HFF-Myc (cell line): Measurements from ENCODE around the gene ZDHHC16.

Source experiments
- DNase-seq: peaks from one replicate; pipeline ENCODE4 v3.0.0-alpha.2; 2011; ENCODE audit warnings: low read depth; ENCODE audit errors: extremely low read depth
- H3K4me3 ChIP-seq: replicated peaks from 2 replicates; pipeline ENCODE4 v1.5.1; 2011; ENCODE audit warnings: low read depth, mild to moderate bottlenecking, control low read depth, low read length
- CTCF ChIP-seq: IDR thresholded peaks from 2 replicates; pipeline ENCODE4 v1.5.1; 2012; ENCODE audit warnings: mild to moderate bottlenecking, low read depth, low read length, control low read depth; ENCODE audit errors: missing control alignments

ZDHHC16 gene

DNA sequence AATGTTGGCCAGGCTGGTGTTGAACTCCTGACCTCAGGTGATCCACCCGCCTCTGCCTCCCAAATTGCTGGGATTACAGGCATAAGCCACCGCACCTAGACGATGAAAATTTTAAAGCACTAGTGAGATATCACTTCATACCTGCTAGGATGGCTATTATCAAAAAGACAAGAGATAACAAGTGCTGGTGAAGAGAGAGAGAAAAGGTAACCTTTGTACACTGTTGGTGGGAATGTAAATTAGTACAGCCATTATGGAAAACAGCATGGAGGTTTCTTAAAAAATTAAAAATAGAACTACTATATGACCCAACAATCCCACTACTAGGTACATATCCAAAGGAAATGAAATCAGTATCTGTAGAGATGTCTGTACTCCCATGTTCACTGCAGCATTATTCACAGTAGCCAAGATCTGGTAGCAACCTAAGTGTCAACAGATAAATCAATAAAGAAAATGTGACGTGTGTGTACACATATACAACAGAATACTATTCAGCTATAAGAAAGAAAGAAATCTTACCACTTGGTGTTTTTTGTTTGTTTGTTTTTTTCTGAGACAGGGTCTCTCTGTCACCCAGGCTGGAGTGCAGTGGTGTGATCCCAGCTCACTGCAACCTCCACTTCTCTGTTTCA is 39.8 kb downstream of the ZDHHC16 start:
- DNase-seq, result no peak
- no peak for TF ChIP-seq CTCF
- no peak overlapping the region for H3K4me3 ChIP-seq

DNA sequence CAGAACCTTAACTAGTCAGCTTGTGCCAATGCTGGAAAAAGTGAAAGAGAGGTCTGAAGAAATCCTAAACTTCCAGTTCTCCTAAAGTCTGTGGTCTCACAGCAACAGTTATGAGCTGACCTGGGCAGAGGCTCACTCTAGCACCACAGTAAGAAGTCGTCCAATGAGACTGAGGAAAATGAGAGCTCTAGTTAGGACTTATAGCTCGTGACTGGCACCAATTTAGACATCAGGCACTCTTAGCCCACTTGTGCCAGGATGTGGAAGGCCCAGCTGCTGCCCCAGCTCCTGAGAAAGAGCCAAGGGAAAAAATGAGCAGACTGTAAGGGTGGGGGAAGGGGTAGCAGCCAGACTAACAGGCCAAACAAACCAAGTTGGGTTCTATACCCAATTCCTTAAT is 44.6 kb downstream of the ZDHHC16 start:
- no peak for TF ChIP-seq CTCF
- DNase-seq, result no peak
- no peak overlapping the region for H3K4me3 ChIP-seq

GRCh38 chr10:97494151-97494550 is 48.2 kb downstream of the ZDHHC16 start:
- H3K4me3 ChIP-seq, result no peak overlapping the region
- no peak for TF ChIP-seq CTCF
- no peak for DNase-seq

DNA sequence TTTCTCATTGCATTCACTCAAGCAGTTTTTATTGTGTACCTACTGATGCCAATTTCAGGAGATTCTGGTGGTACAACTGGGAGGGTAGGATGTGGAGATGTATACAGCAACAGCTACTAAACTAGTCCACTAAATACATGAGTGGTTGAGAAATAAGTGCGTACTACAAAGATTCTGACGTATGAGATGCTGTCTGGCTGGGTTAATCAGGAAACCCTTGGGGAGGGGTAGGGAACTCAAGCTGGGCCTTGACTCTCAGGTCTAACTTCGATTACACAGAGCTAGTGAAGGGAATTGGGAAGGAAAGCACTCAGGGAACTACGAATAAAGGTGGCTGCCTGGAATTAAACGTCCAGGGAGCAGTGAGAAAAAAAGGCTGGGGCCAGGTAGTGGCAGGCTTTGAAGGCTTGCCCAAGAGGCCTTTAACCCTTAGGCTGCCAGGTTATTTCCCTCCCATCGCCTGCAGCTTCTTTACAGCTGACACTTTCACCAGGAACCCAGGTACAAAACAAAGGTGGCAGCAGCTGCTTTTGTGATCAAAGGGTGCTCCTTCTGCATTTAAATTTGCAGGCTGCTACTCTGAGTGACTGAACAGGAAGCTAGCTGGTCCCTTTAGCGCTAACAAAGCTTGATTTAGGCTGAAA is 49.0 kb downstream of the ZDHHC16 start:
- TF ChIP-seq CTCF, result no peak
- DNase-seq, result no peak
- H3K4me3 ChIP-seq, result no peak overlapping the region

DNA sequence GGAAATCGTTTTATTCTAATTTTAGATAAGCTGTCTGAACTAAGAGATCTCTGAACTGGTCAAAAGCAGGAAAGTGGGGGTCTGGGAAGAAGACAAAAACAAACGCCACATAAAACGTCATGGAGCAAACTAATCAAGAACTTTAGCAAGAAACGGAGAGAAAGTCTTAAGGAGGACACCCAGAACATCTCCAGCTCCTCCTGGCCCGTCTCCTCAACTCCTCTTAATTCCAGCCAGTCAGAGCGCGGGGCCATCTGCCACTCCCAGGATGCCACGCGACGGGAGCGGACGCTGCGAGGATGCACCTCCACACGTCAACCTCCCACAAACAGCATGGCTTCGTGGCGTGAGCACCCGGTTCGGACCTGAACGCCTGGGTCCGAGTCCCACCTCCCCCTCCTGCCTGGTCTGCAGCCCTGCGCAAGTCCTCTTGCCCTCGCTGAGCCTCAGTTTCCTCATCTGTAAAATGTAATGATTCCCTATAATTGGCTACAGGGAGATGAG is 51.6 kb downstream of the ZDHHC16 start:
- no peak for DNase-seq
- TF ChIP-seq CTCF, result no peak
- H3K4me3 ChIP-seq, result peak overlapping the region; percentile 95

DNA sequence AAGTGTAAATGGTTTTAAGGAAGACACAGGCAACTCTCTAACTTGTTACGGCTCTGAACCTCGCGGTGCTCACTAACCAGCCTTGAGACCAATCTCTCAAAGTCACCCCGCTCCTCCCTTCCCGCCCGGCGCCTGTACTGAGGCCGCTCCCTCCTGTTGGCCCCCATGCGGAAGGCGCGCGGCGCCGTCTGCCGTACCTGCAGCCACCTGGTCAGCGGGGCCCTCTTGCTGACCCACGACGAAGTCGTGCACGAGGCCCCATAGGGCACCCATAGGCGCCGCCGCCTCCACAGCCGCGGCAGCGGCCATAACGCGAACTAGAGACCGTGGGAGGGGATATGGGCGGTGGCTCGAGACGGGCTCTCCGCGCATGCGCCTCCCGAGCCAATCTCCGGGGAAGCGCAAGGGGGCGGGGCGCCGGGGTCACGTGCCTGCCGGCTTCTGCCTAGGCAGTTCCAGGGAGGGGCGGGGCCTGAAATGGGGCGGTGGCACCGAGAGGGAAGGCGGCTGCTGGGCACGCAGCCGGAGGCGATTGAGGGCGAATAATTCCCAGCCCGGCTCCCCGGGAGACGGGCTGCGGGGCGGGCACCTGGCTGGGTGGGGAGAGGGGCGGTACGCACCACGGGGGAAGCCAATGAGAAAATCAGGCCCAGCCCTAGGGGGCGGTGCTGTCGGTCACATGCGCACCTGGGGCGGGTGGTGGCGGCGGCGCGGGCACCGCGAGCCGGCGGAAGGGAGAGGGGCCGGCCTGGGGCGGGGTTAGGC is 52.3 kb downstream of the ZDHHC16 start, which contains the start of gene MMS19:
MMS19 (minus strand) TSS at position 347 of the 765 bp plus-strand sequence; CDS start at position 309, 38 bp downstream.
- H3K4me3 ChIP-seq, result peak within 1 kb of the TSS; percentile 95
- TF ChIP-seq CTCF, result no peak
- peak; percentile 82 for DNase-seq
